ENCODE measurements around the gene NHLRC1. TPM values are rescaled to one million over a fixed set of nuclear protein-coding genes. Genes with fewer than 3 reads are reported as not detected.

Gene NHLRC1
- total and polyA plus RNA-seq, 10 of the 15 experiments (the other 5 are each of a cell fraction or from before 2014, with no cell fraction given): 0.04 to 0.22 (median 0.12) TPM; not detected in 2

GRCh38 chr6:18136260-18136659, 13.8 kb upstream of the NHLRC1 start:
- in situ Hi-C loops (cut with MboI): no loop called here

More at GRCh38 chr6:18136260-18136659, 13.8 kb upstream of the NHLRC1 start:
- ChIA-PET POLR2A (no interaction called here), RAD21 (ENCODE audit: unreplicated experiment) (no interaction called here), CTCF (interaction anchor here (0.7 kb wide), 2 partner anchors 99 to 608 kb away, joined by 3 read pairs; no protein-coding TSS in a partner anchor), SMC1A (ENCODE audit: uncharacterized antibody, unreplicated experiment) (interaction anchor here (0.9 kb wide), 1 partner anchor 11 kb away, joined by 3 read pairs; no protein-coding TSS in a partner anchor)
- H2AFZ ChIP-seq (ENCODE audit: control insufficient read depth, low read depth, low read length): no peak overlapping the region
- WGBS (ENCODE audit: insufficient coverage, insufficient replicate concordance, low lambda C conversion rate, missing lambda C conversion rate): 96% methylated on average over 10 of the region's 10 CpGs
- H3K4me1 ChIP-seq (ENCODE audit: control insufficient read depth, insufficient read depth, low read length): no peaks in the 10 kb centered on the region
- no peaks in the 10 kb centered on the region for H3K9me3 ChIP-seq (replicated peaks; ENCODE audit: control insufficient read depth, insufficient read depth, low read length)
- TF ChIP-seq SIX5 (IDR thresholded peaks at IDR 0.05; ENCODE audit: low read depth, low read length, severe bottlenecking): no peak
- TF ChIP-seq USF1 (IDR thresholded peaks at IDR 0.05; ENCODE audit: borderline replicate concordance, extremely low read length, insufficient read depth, low read depth, low read length): no peak
- TF ChIP-seq POU2F2 (IDR thresholded peaks at IDR 0.05; ENCODE audit: borderline replicate concordance, low read depth, low read length): no peak
- TF ChIP-seq CTCF (IDR thresholded peaks at IDR 0.05 in 2 of 3, conservative IDR thresholded peaks at IDR 0.05 in 1 of 3; ENCODE audit: control insufficient read depth in 2 of 3, extremely low read depth in 1 of 3, insufficient read depth in 1 of 3, low read depth in 3 of 3, low read length in 3 of 3): no peak
- TF ChIP-seq ZBTB33 (IDR thresholded peaks at IDR 0.05): no peak
- TF ChIP-seq NBN (IDR thresholded peaks at IDR 0.05): no peak
- no peak for TF ChIP-seq IKZF2 (IDR thresholded peaks at IDR 0.05)
- TF ChIP-seq E4F1 (IDR thresholded peaks at IDR 0.05; ENCODE audit: borderline replicate concordance, partially characterized antibody): no peak
- TF ChIP-seq SREBF2 (IDR thresholded peaks at IDR 0.05; ENCODE audit: low read length): no peak
- TF ChIP-seq SRF (IDR thresholded peaks at IDR 0.05; ENCODE audit: low read depth in 2 of 2, low read length in 2 of 2): no peak
- TF ChIP-seq REST (IDR thresholded peaks at IDR 0.05; ENCODE audit: low read depth, low read length): no peak
- no peak for FAIRE-seq
- H3K27ac ChIP-seq (ENCODE audit: control insufficient read depth, insufficient read depth): no peak overlapping the region
- DNase-seq (ENCODE audit: low read depth, low spot score): no peak
- H3K9ac ChIP-seq (ENCODE audit: control insufficient read depth, insufficient read depth, low read length): no peak overlapping the region
- H3K4me3 ChIP-seq: no peak overlapping the region
- no TSS peak for BruUV-seq (replicated peaks)
- ATAC-seq: no peak
- H4K20me1 ChIP-seq (ENCODE audit: control insufficient read depth, insufficient read depth): no peaks in the 10 kb centered on the region
- H3K36me3 ChIP-seq (ENCODE audit: control insufficient read depth in 2 of 2, insufficient read depth in 2 of 2, low read length in 1 of 2): no peaks in the 10 kb centered on the region; a peak in 2 of 4 replicates
- intact Hi-C loops (cut with micrococcal nuclease; ENCODE audit: unreplicated experiment): no loop called here
- no peaks in the 10 kb centered on the region for H3K27me3 ChIP-seq (replicated peaks in 1 of 2; ENCODE audit: control insufficient read depth in 2 of 2, insufficient read depth in 2 of 2, low read length in 1 of 2)
- no peak overlapping the region for H3K4me2 ChIP-seq (ENCODE audit: control insufficient read depth, insufficient read depth)
- H3K79me2 ChIP-seq (ENCODE audit: control insufficient read depth, insufficient read depth, low read length): no peaks in the 10 kb centered on the region

Data from GM12878 (cell line).